Pancreas (tissue), 10 donors: Measurements from ENCODE around the gene GDI1. TPM values are rescaled to one million over a fixed set of nuclear protein-coding genes. Genes with fewer than 3 reads are reported as not detected.
A peak's percentile ranks its signal among the peaks of the same experiment; 100 is the strongest.

ENCODE experiments used
- ATAC-seq, 4 donors: fragments of 200-7000 bp; cut with Tn5 transposase; one replicate each; pipeline versions ENCODE4 v1.8.0 to v1.9.1; 2020; ENCODE audit warnings: mild to moderate bottlenecking in 4 of 4, moderate library complexity in 4 of 4
- DNase-seq, 6 donors: peaks; one replicate each; pipeline ENCODE4 v3.0.0-alpha.2; 2020
- FAIRE-seq: peaks from 2 replicates; lab custom pipeline; 2012; peaks lifted over from hg19 to GRCh38; lab: Jason Lieb, UNC
- H3K27ac ChIP-seq, 4 donors: fragments of 200-600 bp; sonication (generic); 1 replicate in 3 of 4; 2 replicates in 1 of 4; pipeline versions ENCODE4 v1.5.0 to v1.8.0; 2020
- H3K27me3 ChIP-seq, 4 donors: fragments of 200-600 bp; one replicate each; pipeline ENCODE4 v1.8.0; 2021
- H3K36me3 ChIP-seq, 3 donors: fragments of 200-600 bp; sonication (generic) in 1 of 3; one replicate each; pipeline versions ENCODE4 v1.5.0 to v1.8.0; 2020 to 2021
- H3K4me1 ChIP-seq, 3 donors: fragments of 200-600 bp; one replicate each; pipeline ENCODE4 v1.8.0; 2021
- H3K4me3 ChIP-seq, 4 donors: fragments of 200-600 bp; sonication (generic) in 2 of 4; one replicate each; pipeline versions ENCODE4 v1.5.0 to v1.8.0; 2020 to 2021
- H3K9me3 ChIP-seq, 4 donors: fragments of 200-600 bp; one replicate each; pipeline ENCODE4 v1.8.0; 2021
- CTCF ChIP-seq, 4 donors: fragments of 200-600 bp; sonication (generic) in 3 of 4; IDR thresholded peaks; one replicate each; pipeline versions ENCODE4 v1.5.0 to v1.8.0; 2021; ENCODE audit warnings: antibody characterized with exemption in 4 of 4
- WGBS, 2 donors: extraction: QIAGEN DNeasy Blood & Tissue Kit; methylation state at CpG; one replicate each; pipeline ENCODE4 v1.1.7; 2013; 5-methylcytosine and 5-hydroxymethylcytosine counted together
- intact Hi-C, 3 donors: fragments of 100-400 bp; cut with DNase I; formaldehyde crosslinking; loops; one replicate each; pipeline versions ENCODE4 v1.11.1 to v1.14.2; 2022
- polyA plus RNA-seq, 2 donors: library from polyadenylated mRNA; stranded (reverse); fragments of 200-250 nt; gene quantifications; one replicate each; pipeline ENCODE4 v1.2.3, GENCODE V29; 2013
- total RNA-seq, 6 donors: library from RNA; stranded (reverse); fragmentation: NEBNext Ultra II Directional in 4 of 6; extraction: Animal tissue kit (Norgen Biotek cat#: 25700) in 4 of 6; gene quantifications; one replicate each; pipeline versions ENCODE4 v1.2.1 to v1.2.4, GENCODE V29; 2021 to 2023
- donor health status: healthy with polysubstance abuse.
- donor health status: DM: no; HTN: no; CAD: no; lungs with moderate emphysema.
- donor health status: DM: no; HTN: no; CAD: no.
- donor health status: control.
- donor health status: control.
- donor health status: Bipolar disorder and iron deficiency.
- donor health status: DM: yes; HTN: yes; CAD: no.
- donor health status: DM: no; HTN: no; CAD: no.
- donor health status: DM: no; HTN: no; CAD: no.
- donor health status: DM: yes; HTN: yes; CAD: no.

GDI1 gene
- total and polyA plus RNA-seq, 8 donors, result 25.5 to 138 (median 36.6) TPM

- DNase-seq (no peak), FAIRE-seq (no peak), ATAC-seq (no peak)
- Histone ChIP-seq H3K27ac (no peak overlapping the region), H3K9me3 (no peaks in the 10 kb centered on the region), H3K27me3 (no peaks in the 10 kb centered on the region), H3K4me1 (no peaks in the 10 kb centered on the region), H3K36me3 (peaks cover 0 to 9% (median 5%) of the 10 kb centered on the region in 3 donors), H3K4me3 (no peak overlapping the region)
- intact Hi-C loops, result no loop called here
- no peak for TF ChIP-seq CTCF (IDR thresholded peaks at IDR 0.05)
- 90 to 91% methylated on average over 16 of the region's 16 CpGs for WGBS, 2 donors
These were observed 8.8 kb downstream of the GDI1 start for GRCh38 chrX:154445776-154446175.

GRCh38 chrX:154446430-154446829, 9.5 kb downstream of the GDI1 start:
- intact Hi-C loops, result no loop called here
- Histone ChIP-seq H3K27ac (no peak overlapping the region), H3K4me3 (no peak overlapping the region), H3K27me3 (no peaks in the 10 kb centered on the region), H3K36me3 (peaks cover 0 to 9% (median 5%) of the 10 kb centered on the region in 3 donors), H3K4me1 (no peaks in the 10 kb centered on the region), H3K9me3 (no peaks in the 10 kb centered on the region)
- DNase-seq, result no peak
- no peak for TF ChIP-seq CTCF (IDR thresholded peaks at IDR 0.05)
- WGBS, 2 donors, result 83 to 91% methylated on average over 12 of the region's 12 CpGs
- no peak for FAIRE-seq
- ATAC-seq, result no peak

- Histone ChIP-seq H3K27me3 (no peaks in the 10 kb centered on the region), H3K36me3 (peaks cover 0 to 9% (median 5%) of the 10 kb centered on the region in 3 donors)
- DNase-seq, result peak in 1 of 6 donors; percentile 56
These were observed 11.5 kb downstream of the GDI1 start for GRCh38 chrX:154448484-154448883.

GRCh38 chrX:154449618-154450017, 12.7 kb downstream of the GDI1 start:
- Histone ChIP-seq H3K9me3 (no peaks in the 10 kb centered on the region), H3K36me3 (peaks cover 0 to 9% (median 5%) of the 10 kb centered on the region in 3 donors), H3K4me1 (no peaks in the 10 kb centered on the region), H3K27ac (no peak overlapping the region), H3K4me3 (no peak overlapping the region), H3K27me3 (no peaks in the 10 kb centered on the region)
- peak in 1 of 6 donors; percentile 55 for DNase-seq
- intact Hi-C loops, result no loop called here
- WGBS, 2 donors, result 89 to 92% methylated on average over 18 of the region's 18 CpGs
- no peak for TF ChIP-seq CTCF (IDR thresholded peaks at IDR 0.05)
- no peak for ATAC-seq
- FAIRE-seq, result no peak

More at GRCh38 chrX:154448484-154448883, 11.5 kb downstream of the GDI1 start:
- 89 to 94% methylated on average over 14 of the region's 14 CpGs for WGBS, 2 donors
- ATAC-seq (no peak), FAIRE-seq (no peak)
- no peak for TF ChIP-seq CTCF (IDR thresholded peaks at IDR 0.05)
- intact Hi-C loops, result no loop called here
- H3K4me3 ChIP-seq, result no peak overlapping the region
- no peak overlapping the region for H3K27ac ChIP-seq
- no peaks in the 10 kb centered on the region for H3K4me1 ChIP-seq
- H3K9me3 ChIP-seq, result no peaks in the 10 kb centered on the region

GRCh38 chrX:154450312-154450711, 13.4 kb downstream of the GDI1 start:
- 89 to 94% methylated on average over 16 to 17 of the region's 17 CpGs for WGBS, 2 donors
- Histone ChIP-seq H3K27ac (no peak overlapping the region), H3K36me3 (peaks cover 0 to 9% (median 5%) of the 10 kb centered on the region in 3 donors), H3K27me3 (no peaks in the 10 kb centered on the region), H3K9me3 (no peaks in the 10 kb centered on the region), H3K4me3 (no peak overlapping the region), H3K4me1 (no peaks in the 10 kb centered on the region)
- intact Hi-C loops, result no loop called here
- TF ChIP-seq CTCF (IDR thresholded peaks at IDR 0.05), result no peak
- peak in 1 of 6 donors; percentile 63 for DNase-seq
- no peak for ATAC-seq
- no peak for FAIRE-seq
